PFSK-1 (cell line): ENCODE data around the gene MKLN1.

Experiments used
- FOXP2 ChIP-seq: optimal IDR thresholded peaks from 2 replicates; pipeline ENCODE3; 2011; ENCODE audit warnings: borderline replicate concordance, control low read depth, inconsistent platforms; ENCODE audit not compliant: insufficient read depth; ENCODE audit errors: extremely low read length, extremely low read depth
- POLR2AphosphoS5 ChIP-seq: IDR thresholded peaks from 2 replicates; pipeline ENCODE4 v1.6.1; 2012; ENCODE audit warnings: low read depth, mild to moderate bottlenecking, control low read depth, low read length, moderate library complexity
- REST ChIP-seq, 2 experiments: IDR thresholded peaks; 2 replicates each; pipeline versions ENCODE4 v1.6.1 to v1.8.0; 2011 to 2012; ENCODE audit warnings: low read depth in 2 of 2, low read length in 2 of 2, control low read depth in 1 of 2, inconsistent platforms in 1 of 2, mild to moderate bottlenecking in 1 of 2, moderate library complexity in 1 of 2; ENCODE audit not compliant: insufficient read depth in 1 of 2
- SIN3A ChIP-seq: IDR thresholded peaks from 2 replicates; pipeline ENCODE4 v1.6.1; 2012; ENCODE audit warnings: mild to moderate bottlenecking, low read length, moderate library complexity, borderline replicate concordance; ENCODE audit not compliant: insufficient read depth
- TAF1 ChIP-seq: IDR thresholded peaks from 2 replicates; pipeline ENCODE4 v1.6.1; 2012; ENCODE audit warnings: low read length, control low read depth, borderline replicate concordance; ENCODE audit not compliant: insufficient read depth

The MKLN1 gene

GRCh38 chr7:131352032-131352431 is 24.4 kb downstream of the MKLN1 start:
- no peak for TF ChIP-seq SIN3A
- TF ChIP-seq TAF1 = no peak
- no peak for TF ChIP-seq FOXP2
- TF ChIP-seq REST (IDR thresholded peaks at IDR 0.05; ENCODE audit: insufficient read depth in 1 of 2, low read depth in 2 of 2, low read length in 2 of 2) = no peak
- TF ChIP-seq POLR2AphosphoS5 = no peak

GRCh38 chr7:131354390-131354789 is 26.7 kb downstream of the MKLN1 start:
- TF ChIP-seq POLR2AphosphoS5 (no peak), SIN3A (no peak)

- TF ChIP-seq TAF1 (no peak), POLR2AphosphoS5 (no peak), SIN3A (no peak), FOXP2 (no peak), REST (IDR thresholded peaks at IDR 0.05; ENCODE audit: insufficient read depth in 1 of 2, low read depth in 2 of 2, low read length in 2 of 2) (no peak)
These were observed 28.5 kb downstream of the MKLN1 start for GRCh38 chr7:131355917-131356777.

- TF ChIP-seq FOXP2 (no peak), REST (IDR thresholded peaks at IDR 0.05; ENCODE audit: insufficient read depth in 1 of 2, low read depth in 2 of 2, low read length in 2 of 2) (no peak), TAF1 (no peak), SIN3A (no peak), POLR2AphosphoS5 (no peak)
These were observed 29.7 kb downstream of the MKLN1 start for GRCh38 chr7:131357282-131357880.

- TF ChIP-seq TAF1 (no peak), SIN3A (no peak), POLR2AphosphoS5 (no peak), FOXP2 (no peak), REST (IDR thresholded peaks at IDR 0.05; ENCODE audit: insufficient read depth in 1 of 2, low read depth in 2 of 2, low read length in 2 of 2) (no peak)
These were observed 31.0 kb downstream of the MKLN1 start for GRCh38 chr7:131358636-131359035.
